ENCODE results near the gene HIPK2.

- no peak for TF ChIP-seq CTCF (conservative IDR thresholded peaks at IDR 0.05; ENCODE audit: low read depth in 2 of 2)
- TF ChIP-seq EZH2 (IDR thresholded peaks at IDR 0.05; ENCODE audit: low read depth, unreplicated experiment): no peak
- TF ChIP-seq REST (IDR thresholded peaks at IDR 0.05; ENCODE audit: unreplicated experiment): no peak
- no peak for TF ChIP-seq POLR2AphosphoS5 (IDR thresholded peaks at IDR 0.05; ENCODE audit: low read depth)
- no peak for TF ChIP-seq ETS1 (IDR thresholded peaks at IDR 0.05)
- no peak for TF ChIP-seq CREB1 (CRISPR knock-in tag; IDR thresholded peaks at IDR 0.05; ENCODE audit: low read depth)
Measured at GRCh38 chr7:139651308-139651707, 126.5 kb downstream of the HIPK2 start.

Measured in GM23338 (cell line).